HEK293 (cell line): ENCODE results near the gene TPST1.
A peak's percentile ranks its signal among the peaks of the same experiment; 100 is the strongest.

Experiments
- CTCF ChIA-PET: fragments of 350-600 bp; formaldehyde crosslinking; extraction: SDS; loops from one replicate; lab custom pipeline; 2021; ENCODE audit warnings: antibody characterized with exemption; lab: Yijun Ruan, JAX
- POLR2A ChIA-PET: fragments of 300-600 bp; formaldehyde crosslinking; extraction: SDS; loops from one replicate; lab custom pipeline; 2020; ENCODE audit warnings: antibody characterized with exemption, inconsistent platforms; lab: Yijun Ruan, JAX
- H3K27ac ChIP-seq: fragments of 200-500 bp; sonication (Bioruptor generic); 2 replicates; pipeline ENCODE4 v1.5.1; 2014; ENCODE audit warnings: low read depth, low read length, control low read depth, inconsistent platforms; ENCODE audit errors: extremely low read depth
- H3K36me3 ChIP-seq, 2 experiments: fragments of 200-500 bp in 1 of 2; sonication (Bioruptor generic) in 1 of 2; 1 replicate in 1 of 2; 2 replicates in 1 of 2; pipeline ENCODE4 v1.5.1; 2014 to 2017; ENCODE audit warnings: inconsistent platforms in 2 of 2, low read length in 2 of 2; ENCODE audit not compliant: control insufficient read depth in 2 of 2, insufficient read depth in 1 of 2
- H3K4me1 ChIP-seq: fragments of 200-500 bp; sonication (Bioruptor generic); 2 replicates; pipeline ENCODE4 v1.5.1; 2014; ENCODE audit warnings: mild to moderate bottlenecking, low read length, inconsistent platforms; ENCODE audit not compliant: control insufficient read depth, insufficient read depth
- H3K4me3 ChIP-seq: 2 replicates; pipeline ENCODE4 v1.5.1; 2011; ENCODE audit warnings: low read depth, mild to moderate bottlenecking, control low read depth, low read length, moderate library complexity
- H3K9me3 ChIP-seq: fragments of 200-500 bp; sonication (Bioruptor generic); 2 replicates; pipeline ENCODE4 v1.5.1; 2014; ENCODE audit warnings: low read depth, low read length, inconsistent platforms; ENCODE audit not compliant: control insufficient read depth, insufficient read depth
- HIC1 ChIP-seq: fragments of 450-650 bp; formaldehyde crosslinking; IDR thresholded peaks from 2 replicates; pipeline ENCODE4 v1.5.1; 2016; ENCODE audit warnings: missing biosample characterization, missing genetic modification characterization
- KLF8 ChIP-seq: fragments of 450-650 bp; formaldehyde crosslinking; IDR thresholded peaks from 2 replicates; pipeline ENCODE4 v1.5.1; 2016; ENCODE audit warnings: missing biosample characterization, missing genetic modification characterization
- KLF9 ChIP-seq: fragments of 450-650 bp; formaldehyde crosslinking; IDR thresholded peaks from 2 replicates; pipeline ENCODE4 v1.5.1; 2016; ENCODE audit warnings: missing biosample characterization, missing genetic modification characterization, low read depth
- OSR2 ChIP-seq: fragments of 450-650 bp; formaldehyde crosslinking; IDR thresholded peaks from 2 replicates; pipeline ENCODE4 v1.5.1; 2016; ENCODE audit warnings: missing biosample characterization, missing genetic modification characterization
- RBAK ChIP-seq: fragments of 450-650 bp; formaldehyde crosslinking; IDR thresholded peaks from 2 replicates; pipeline ENCODE4 v1.5.1; 2016; ENCODE audit warnings: missing biosample characterization, missing genetic modification characterization
- WT1 ChIP-seq: fragments of 450-650 bp; formaldehyde crosslinking; IDR thresholded peaks from 2 replicates; pipeline ENCODE4 v1.5.1; 2016; ENCODE audit warnings: missing biosample characterization, missing genetic modification characterization
- ZBTB48 ChIP-seq: fragments of 450-650 bp; formaldehyde crosslinking; IDR thresholded peaks from 2 replicates; pipeline ENCODE4 v1.5.1; 2016; ENCODE audit warnings: missing biosample characterization, missing genetic modification characterization
- ZNF114 ChIP-seq: fragments of 450-650 bp; formaldehyde crosslinking; IDR thresholded peaks from 2 replicates; pipeline ENCODE4 v1.5.0; 2017; ENCODE audit warnings: missing biosample characterization, missing genetic modification characterization
- ZNF133 ChIP-seq: fragments of 450-650 bp; formaldehyde crosslinking; IDR thresholded peaks from 2 replicates; pipeline ENCODE4 v1.5.1; 2016; ENCODE audit warnings: missing biosample characterization, missing genetic modification characterization
- ZNF510 ChIP-seq: fragments of 450-650 bp; formaldehyde crosslinking; IDR thresholded peaks from 2 replicates; pipeline ENCODE4 v1.5.1; 2018; ENCODE audit warnings: mild to moderate bottlenecking, missing genetic modification characterization, missing biosample characterization; ENCODE audit not compliant: insufficient replicate concordance
- ZNF530 ChIP-seq: fragments of 450-650 bp; formaldehyde crosslinking; IDR thresholded peaks from 2 replicates; pipeline ENCODE4 v1.5.1; 2016; ENCODE audit warnings: low read depth, missing biosample characterization, missing genetic modification characterization
- ZNF776 ChIP-seq: fragments of 450-650 bp; formaldehyde crosslinking; IDR thresholded peaks from 2 replicates; pipeline ENCODE4 v1.5.0; 2017; ENCODE audit warnings: missing biosample characterization, missing genetic modification characterization, borderline replicate concordance
- ZSCAN16 ChIP-seq: fragments of 450-650 bp; formaldehyde crosslinking; IDR thresholded peaks from 2 replicates; pipeline ENCODE4 v1.5.1; 2016; ENCODE audit warnings: missing biosample characterization, missing genetic modification characterization
- ZSCAN18 ChIP-seq: fragments of 450-650 bp; formaldehyde crosslinking; IDR thresholded peaks from 2 replicates; pipeline ENCODE4 v1.5.1; 2016; ENCODE audit warnings: missing biosample characterization, missing genetic modification characterization
- ZXDB ChIP-seq: fragments of 450-650 bp; formaldehyde crosslinking; IDR thresholded peaks from 2 replicates; pipeline ENCODE4 v1.5.1; 2016; ENCODE audit warnings: missing biosample characterization, missing genetic modification characterization
- TF ChIP-seq, protein P1 (sequence below): fragments of 450-650 bp; IDR thresholded peaks from 2 replicates; pipeline ENCODE4 v1.5.1; 2018; ENCODE audit warnings: missing biosample characterization, missing genetic modification characterization
- TF ChIP-seq, protein P2 (sequence below): fragments of 450-650 bp; formaldehyde crosslinking; IDR thresholded peaks from 2 replicates; pipeline ENCODE4 v1.5.1; 2016; ENCODE audit warnings: missing biosample characterization, missing genetic modification characterization
- TF ChIP-seq, protein P3 (sequence below): fragments of 450-650 bp; formaldehyde crosslinking; IDR thresholded peaks from 2 replicates; pipeline ENCODE4 v1.5.0; 2017; ENCODE audit warnings: missing biosample characterization, missing genetic modification characterization, borderline replicate concordance
- TF ChIP-seq, protein P4 (sequence below): fragments of 450-650 bp; formaldehyde crosslinking; IDR thresholded peaks from 2 replicates; pipeline ENCODE4 v1.5.1; 2016; ENCODE audit warnings: missing biosample characterization, missing genetic modification characterization

The TPST1 gene

DNA sequence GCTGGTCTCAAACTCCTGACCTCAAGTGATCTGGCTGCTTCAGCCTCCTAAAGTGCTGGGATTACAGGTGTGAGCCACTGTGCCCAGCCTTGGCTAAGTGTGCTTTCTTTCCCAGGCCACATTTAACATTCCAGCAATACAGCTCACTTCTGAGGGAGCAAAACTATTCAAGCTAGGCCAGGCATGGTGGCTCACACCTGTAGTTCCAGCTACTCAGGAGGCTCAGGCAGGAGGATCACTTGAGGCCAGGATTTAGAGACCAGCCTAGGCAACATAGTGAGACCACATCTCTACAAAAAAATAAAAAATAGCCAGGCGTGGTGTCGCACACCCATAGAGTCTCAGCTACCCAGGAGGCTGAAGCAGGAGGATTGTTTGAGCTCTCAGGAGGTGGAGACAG lies 23.3 kb upstream of the TPST1 start:
- no peaks in the 10 kb centered on the region for H3K9me3 ChIP-seq
- POLR2A ChIA-PET, result no interaction called here
- no peak overlapping the region for H3K4me3 ChIP-seq
- no peaks in the 10 kb centered on the region for H3K4me1 ChIP-seq
- CTCF ChIA-PET, result interaction anchor here (1.0 kb wide), 1 partner anchor 23 kb away, joined by 3 read pairs; the partner anchor contains the start of gene TPST1
- no peak for TF ChIP-seq ZBTB48 (tag by site-specific recombination)
- TF ChIP-seq, protein P1, sequence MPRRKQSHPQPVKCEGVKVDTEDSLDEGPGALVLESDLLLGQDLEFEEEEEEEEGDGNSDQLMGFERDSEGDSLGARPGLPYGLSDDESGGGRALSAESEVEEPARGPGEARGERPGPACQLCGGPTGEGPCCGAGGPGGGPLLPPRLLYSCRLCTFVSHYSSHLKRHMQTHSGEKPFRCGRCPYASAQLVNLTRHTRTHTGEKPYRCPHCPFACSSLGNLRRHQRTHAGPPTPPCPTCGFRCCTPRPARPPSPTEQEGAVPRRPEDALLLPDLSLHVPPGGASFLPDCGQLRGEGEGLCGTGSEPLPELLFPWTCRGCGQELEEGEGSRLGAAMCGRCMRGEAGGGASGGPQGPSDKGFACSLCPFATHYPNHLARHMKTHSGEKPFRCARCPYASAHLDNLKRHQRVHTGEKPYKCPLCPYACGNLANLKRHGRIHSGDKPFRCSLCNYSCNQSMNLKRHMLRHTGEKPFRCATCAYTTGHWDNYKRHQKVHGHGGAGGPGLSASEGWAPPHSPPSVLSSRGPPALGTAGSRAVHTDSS (tag by site-specific recombination), result no peak
- TF ChIP-seq, protein P2, sequence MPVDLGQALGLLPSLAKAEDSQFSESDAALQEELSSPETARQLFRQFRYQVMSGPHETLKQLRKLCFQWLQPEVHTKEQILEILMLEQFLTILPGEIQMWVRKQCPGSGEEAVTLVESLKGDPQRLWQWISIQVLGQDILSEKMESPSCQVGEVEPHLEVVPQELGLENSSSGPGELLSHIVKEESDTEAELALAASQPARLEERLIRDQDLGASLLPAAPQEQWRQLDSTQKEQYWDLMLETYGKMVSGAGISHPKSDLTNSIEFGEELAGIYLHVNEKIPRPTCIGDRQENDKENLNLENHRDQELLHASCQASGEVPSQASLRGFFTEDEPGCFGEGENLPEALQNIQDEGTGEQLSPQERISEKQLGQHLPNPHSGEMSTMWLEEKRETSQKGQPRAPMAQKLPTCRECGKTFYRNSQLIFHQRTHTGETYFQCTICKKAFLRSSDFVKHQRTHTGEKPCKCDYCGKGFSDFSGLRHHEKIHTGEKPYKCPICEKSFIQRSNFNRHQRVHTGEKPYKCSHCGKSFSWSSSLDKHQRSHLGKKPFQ, result 0 out of 2 replicates have a peak, but pooled peaks have one; percentile 21
- no peak for TF ChIP-seq ZXDB (tag by site-specific recombination)
- no peak overlapping the region for H3K27ac ChIP-seq
- no peaks in the 10 kb centered on the region for H3K36me3 ChIP-seq

DNA sequence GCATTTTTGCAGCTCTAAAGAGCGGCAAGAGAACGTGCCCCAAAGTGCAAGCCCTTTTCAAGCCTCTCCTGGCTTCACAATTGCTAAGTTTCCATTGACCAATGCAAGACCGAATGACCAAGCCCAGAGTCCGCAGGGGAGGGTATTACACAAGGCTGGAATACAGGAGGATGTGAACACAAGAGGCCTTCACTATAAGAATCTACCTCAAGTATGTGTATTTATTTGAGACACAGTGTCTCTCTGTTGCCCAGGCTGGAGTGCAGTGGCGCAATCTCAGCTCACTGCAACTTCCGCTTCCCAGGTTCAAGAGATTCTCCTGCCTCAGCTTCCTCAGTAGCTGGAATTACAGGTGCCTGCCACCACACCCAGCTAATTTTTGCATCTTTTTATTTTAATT lies 22.2 kb upstream of the TPST1 start:
- H3K27ac ChIP-seq, result no peak overlapping the region
- no peaks in the 10 kb centered on the region for H3K9me3 ChIP-seq
- H3K36me3 ChIP-seq, result no peaks in the 10 kb centered on the region
- POLR2A ChIA-PET, result interaction anchor here (4.2 kb wide), 1 partner anchor 23 kb away, joined by 15 read pairs; the partner anchor contains the start of gene TPST1
- no peaks in the 10 kb centered on the region for H3K4me1 ChIP-seq
- TF ChIP-seq OSR2 (tag by site-specific recombination), result 0 out of 2 replicates have a peak, but pooled peaks have one; percentile 24
- no peak for TF ChIP-seq ZNF114
- no peak overlapping the region for H3K4me3 ChIP-seq
- CTCF ChIA-PET, result interaction anchor here (0.6 kb wide), 2 partner anchors 31 to 326 kb away, joined by 3 read pairs; no protein-coding TSS in a partner anchor

GRCh38 chr7:66183700-66184099 lies 21.4 kb upstream of the TPST1 start:
- Histone ChIP-seq H3K4me1 (no peaks in the 10 kb centered on the region), H3K4me3 (no peak overlapping the region), H3K9me3 (no peaks in the 10 kb centered on the region), H3K36me3 (no peaks in the 10 kb centered on the region), H3K27ac (no peak overlapping the region)
- ChIA-PET CTCF (no interaction called here), POLR2A (interaction anchor here (0.6 to 4.2 kb wide), 2 partner anchors 22 to 75 kb away, joined by 5 to 15 read pairs; partner anchors contain the start of gene TPST1)
- TF ChIP-seq ZNF776 (tag by site-specific recombination) (no peak), ZNF133 (no peak), HIC1 (tag by site-specific recombination) (peak; percentile 60; the same call in 1 of the 2 replicates), WT1 (peak; percentile 69), ZNF114 (no peak), ZSCAN18 (tag by site-specific recombination) (no peak), ZSCAN16 (no peak), ZNF510 (tag by site-specific recombination) (no peak), KLF9 (tag by site-specific recombination) (no peak), KLF8 (tag by site-specific recombination) (peak; percentile 78), RBAK (no peak), ZNF530 (tag by site-specific recombination) (no peak)
- TF ChIP-seq, protein P3, sequence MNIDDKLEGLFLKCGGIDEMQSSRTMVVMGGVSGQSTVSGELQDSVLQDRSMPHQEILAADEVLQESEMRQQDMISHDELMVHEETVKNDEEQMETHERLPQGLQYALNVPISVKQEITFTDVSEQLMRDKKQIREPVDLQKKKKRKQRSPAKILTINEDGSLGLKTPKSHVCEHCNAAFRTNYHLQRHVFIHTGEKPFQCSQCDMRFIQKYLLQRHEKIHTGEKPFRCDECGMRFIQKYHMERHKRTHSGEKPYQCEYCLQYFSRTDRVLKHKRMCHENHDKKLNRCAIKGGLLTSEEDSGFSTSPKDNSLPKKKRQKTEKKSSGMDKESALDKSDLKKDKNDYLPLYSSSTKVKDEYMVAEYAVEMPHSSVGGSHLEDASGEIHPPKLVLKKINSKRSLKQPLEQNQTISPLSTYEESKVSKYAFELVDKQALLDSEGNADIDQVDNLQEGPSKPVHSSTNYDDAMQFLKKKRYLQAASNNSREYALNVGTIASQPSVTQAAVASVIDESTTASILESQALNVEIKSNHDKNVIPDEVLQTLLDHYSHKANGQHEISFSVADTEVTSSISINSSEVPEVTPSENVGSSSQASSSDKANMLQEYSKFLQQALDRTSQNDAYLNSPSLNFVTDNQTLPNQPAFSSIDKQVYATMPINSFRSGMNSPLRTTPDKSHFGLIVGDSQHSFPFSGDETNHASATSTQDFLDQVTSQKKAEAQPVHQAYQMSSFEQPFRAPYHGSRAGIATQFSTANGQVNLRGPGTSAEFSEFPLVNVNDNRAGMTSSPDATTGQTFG (tag by site-specific recombination), result no peak
- TF ChIP-seq, protein P4, sequence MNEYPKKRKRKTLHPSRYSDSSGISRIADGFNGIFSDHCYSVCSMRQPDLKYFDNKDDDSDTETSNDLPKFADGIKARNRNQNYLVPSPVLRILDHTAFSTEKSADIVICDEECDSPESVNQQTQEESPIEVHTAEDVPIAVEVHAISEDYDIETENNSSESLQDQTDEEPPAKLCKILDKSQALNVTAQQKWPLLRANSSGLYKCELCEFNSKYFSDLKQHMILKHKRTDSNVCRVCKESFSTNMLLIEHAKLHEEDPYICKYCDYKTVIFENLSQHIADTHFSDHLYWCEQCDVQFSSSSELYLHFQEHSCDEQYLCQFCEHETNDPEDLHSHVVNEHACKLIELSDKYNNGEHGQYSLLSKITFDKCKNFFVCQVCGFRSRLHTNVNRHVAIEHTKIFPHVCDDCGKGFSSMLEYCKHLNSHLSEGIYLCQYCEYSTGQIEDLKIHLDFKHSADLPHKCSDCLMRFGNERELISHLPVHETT (tag by site-specific recombination), result peak; percentile 19; the same call in 1 of the 2 replicates
